Transverse colon (tissue), 4 donors: ENCODE results near the gene CPEB3. TPM values are rescaled to one million over a fixed set of nuclear protein-coding genes. Genes with fewer than 3 reads are reported as not detected.
"Not testable (repeated sequence)": the region's sequence is repeated elsewhere in the genome, so short reads cannot be mapped to it uniquely, and the experiment has no call there.

Source experiments
- DNase-seq: peaks from one replicate; pipeline ENCODE4 v3.0.0-alpha.2; 2019
- H3K27ac ChIP-seq, 4 donors: fragments of 200-600 bp; sonication (generic); 2 replicates each; pipeline ENCODE4 v1.5.1; 2016 to 2018; ENCODE audit warnings: inconsistent platforms in 4 of 4
- H3K27me3 ChIP-seq: fragments of 200-600 bp; sonication (generic); 2 replicates; pipeline ENCODE4 v1.5.1; 2017; ENCODE audit warnings: inconsistent platforms
- H3K36me3 ChIP-seq, 4 donors: fragments of 200-600 bp; sonication (generic); 2 replicates each; pipeline ENCODE4 v1.5.1; 2017 to 2019; ENCODE audit warnings: inconsistent platforms in 4 of 4
- H3K4me1 ChIP-seq, 4 donors: fragments of 200-600 bp; sonication (generic); 2 replicates each; pipeline ENCODE4 v1.5.1; 2017 to 2020; ENCODE audit warnings: inconsistent platforms in 4 of 4
- H3K4me3 ChIP-seq, 4 donors: fragments of 200-600 bp; sonication (generic); 1 replicate in 1 of 4; 2 replicates in 3 of 4; pipeline versions ENCODE4 v1.5.1 to v1.6.1; 2017 to 2019; ENCODE audit warnings: inconsistent platforms in 4 of 4
- H3K9me3 ChIP-seq, 2 donors: fragments of 200-600 bp; sonication (generic); 2 replicates each; pipeline ENCODE4 v1.5.1; 2017 to 2019; ENCODE audit warnings: inconsistent platforms in 2 of 2
- EP300 ChIP-seq: sonication (generic); formaldehyde crosslinking; IDR thresholded peaks from one replicate; pipeline ENCODE4 v1.6.1; 2017; ENCODE audit warnings: antibody characterized with exemption, low read depth
- POLR2A ChIP-seq: fragments of 450-650 bp; IDR thresholded peaks from one replicate; pipeline ENCODE4 v1.6.1; 2016; ENCODE audit warnings: antibody characterized with exemption, mild to moderate bottlenecking, moderate library complexity
- POLR2AphosphoS5 ChIP-seq, 3 donors: sonication (generic); formaldehyde crosslinking; IDR thresholded peaks; one replicate each; pipeline ENCODE4 v1.6.1; 2016; ENCODE audit warnings: antibody characterized with exemption in 3 of 3
- WGBS, 2 donors: methylation state at CpG; one replicate each; pipeline ENCODE4 v1.1.5; 2018; ENCODE audit warnings: low coverage in 1 of 2; 5-methylcytosine and 5-hydroxymethylcytosine counted together
- in situ Hi-C, 4 donors: fragments of 200-750 bp; cut with MboI; loops; one replicate each; pipeline versions ENCODE4 v1.15.0 to v1.15.1; 2017; ENCODE audit warnings: low sequenced_read_pairs in 3 of 4, low pct_ligation_motif_present in 1 of 4, low pct_unique_long_range_greater_than_20kb in 1 of 4
- intact Hi-C: fragments of 100-400 bp; cut with DNase I; formaldehyde crosslinking; loops from one replicate; pipeline ENCODE4 v1.15.1; 2023; ENCODE audit warnings: low total_unique reads
- total RNA-seq, 4 donors: library from RNA; depleted of rRNA; stranded (reverse); fragments of >200 nt; gene quantifications; one replicate each; pipeline ENCODE4 v1.1.0, GENCODE V29; 2016
- TF ChIP-seq, protein P1 (sequence below), 5 experiments: fragments of 200-600 bp in 3 of 5; fragments of 450-650 bp in 2 of 5; sonication (generic) in 3 of 5; IDR thresholded peaks; 1 replicate in 2 of 5; 2 replicates in 3 of 5; pipeline ENCODE4 v1.5.1; 2016 to 2017; ENCODE audit warnings: antibody characterized with exemption in 5 of 5, inconsistent platforms in 3 of 5, mild to moderate bottlenecking in 2 of 5, moderate library complexity in 1 of 5

Gene CPEB3
- total RNA-seq, 4 donors from 2014 or later, result 10.9 to 24.3 (median 13.1) TPM

GRCh38 chr10:92031580-92031979, 259.3 kb downstream of the CPEB3 start:
- intact Hi-C loops (no loop called here), in situ Hi-C loops (no loop called here)
- Histone ChIP-seq H3K4me3 (no peak overlapping the region), H3K36me3 (peaks cover 0 to 26% (median 11%) of the 10 kb centered on the region in 4 donors), H3K9me3 (no peaks in the 10 kb centered on the region), H3K27me3 (no peaks in the 10 kb centered on the region), H3K4me1 (no peaks in the 10 kb centered on the region), H3K27ac (no peak overlapping the region)
- TF ChIP-seq POLR2AphosphoS5 (IDR thresholded peaks at IDR 0.05) (no peak), EP300 (no peak), POLR2A (no peak)
- TF ChIP-seq, protein P1, sequence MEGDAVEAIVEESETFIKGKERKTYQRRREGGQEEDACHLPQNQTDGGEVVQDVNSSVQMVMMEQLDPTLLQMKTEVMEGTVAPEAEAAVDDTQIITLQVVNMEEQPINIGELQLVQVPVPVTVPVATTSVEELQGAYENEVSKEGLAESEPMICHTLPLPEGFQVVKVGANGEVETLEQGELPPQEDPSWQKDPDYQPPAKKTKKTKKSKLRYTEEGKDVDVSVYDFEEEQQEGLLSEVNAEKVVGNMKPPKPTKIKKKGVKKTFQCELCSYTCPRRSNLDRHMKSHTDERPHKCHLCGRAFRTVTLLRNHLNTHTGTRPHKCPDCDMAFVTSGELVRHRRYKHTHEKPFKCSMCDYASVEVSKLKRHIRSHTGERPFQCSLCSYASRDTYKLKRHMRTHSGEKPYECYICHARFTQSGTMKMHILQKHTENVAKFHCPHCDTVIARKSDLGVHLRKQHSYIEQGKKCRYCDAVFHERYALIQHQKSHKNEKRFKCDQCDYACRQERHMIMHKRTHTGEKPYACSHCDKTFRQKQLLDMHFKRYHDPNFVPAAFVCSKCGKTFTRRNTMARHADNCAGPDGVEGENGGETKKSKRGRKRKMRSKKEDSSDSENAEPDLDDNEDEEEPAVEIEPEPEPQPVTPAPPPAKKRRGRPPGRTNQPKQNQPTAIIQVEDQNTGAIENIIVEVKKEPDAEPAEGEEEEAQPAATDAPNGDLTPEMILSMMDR (IDR thresholded peaks at IDR 0.05), result no peak
- 88 to 92% methylated on average over 2 to 3 of the region's 3 CpGs for WGBS, 2 donors
- DNase-seq, result no peak

- WGBS, 2 donors, result 88 to 97% methylated on average over 4 of the region's 4 CpGs
- Histone ChIP-seq H3K27me3 (no peaks in the 10 kb centered on the region), H3K4me1 (no peaks in the 10 kb centered on the region), H3K36me3 (peaks cover 0 to 55% (median 24%) of the 10 kb centered on the region in 4 donors), H3K27ac (no peak overlapping the region), H3K9me3 (no peaks in the 10 kb centered on the region), H3K4me3 (no peak overlapping the region)
- intact Hi-C loops (no loop called here), in situ Hi-C loops (no loop called here)
- no peak for TF ChIP-seq EP300
- no peak for TF ChIP-seq POLR2AphosphoS5 (IDR thresholded peaks at IDR 0.05)
- TF ChIP-seq, protein P1 (IDR thresholded peaks at IDR 0.05), result no peak
- TF ChIP-seq POLR2A, result no peak
- DNase-seq, result no peak
Observed at GRCh38 chr10:92027141-92027540, 263.7 kb downstream of the CPEB3 start.

GRCh38 chr10:92025340-92025739, 265.5 kb downstream of the CPEB3 start:
- peaks cover 0 to 56% (median 22%) of the 10 kb centered on the region in 4 donors for H3K36me3 ChIP-seq
- H3K4me1 ChIP-seq, H3K27me3 ChIP-seq, in situ Hi-C loops, DNase-seq, H3K9me3 ChIP-seq, H3K27ac ChIP-seq, H3K4me3 ChIP-seq, intact Hi-C loops: not testable (repeated sequence)
- WGBS, 2 donors, result 91 to 100% methylated on average over 1 to 3 of the region's 3 CpGs

DNA sequence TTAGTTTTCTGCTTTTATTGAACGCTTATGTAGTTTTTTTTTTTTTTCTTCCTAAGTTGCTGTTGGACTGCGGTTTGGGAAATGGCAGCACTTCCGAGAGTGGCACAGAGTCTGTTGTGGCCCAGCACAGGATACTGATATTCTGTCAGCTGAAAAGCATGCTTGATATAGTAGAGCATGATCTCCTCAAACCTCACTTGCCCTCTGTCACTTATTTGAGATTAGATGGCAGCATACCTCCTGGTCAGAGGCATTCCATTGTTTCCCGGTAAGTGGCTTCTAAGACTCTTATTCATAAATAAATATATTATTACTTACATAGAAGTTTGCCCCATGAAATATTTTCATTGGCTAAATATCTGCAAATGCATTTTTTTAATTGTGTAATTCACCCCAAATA, 266.2 kb downstream of the CPEB3 start:
- no peaks in the 10 kb centered on the region for H3K4me1 ChIP-seq
- H3K4me3 ChIP-seq, result no peak overlapping the region
- no peaks in the 10 kb centered on the region for H3K9me3 ChIP-seq
- no peak for TF ChIP-seq POLR2A
- TF ChIP-seq, protein P1 (IDR thresholded peaks at IDR 0.05), result no peak
- TF ChIP-seq EP300, result no peak
- no peak for TF ChIP-seq POLR2AphosphoS5 (IDR thresholded peaks at IDR 0.05)
- peaks cover 0 to 61% (median 24%) of the 10 kb centered on the region in 4 donors for H3K36me3 ChIP-seq
- intact Hi-C loops, result no loop called here
- H3K27me3 ChIP-seq, result no peaks in the 10 kb centered on the region
- DNase-seq, result no peak
- H3K27ac ChIP-seq, result no peak overlapping the region
- 86 to 95% methylated on average over 1 to 4 of the region's 4 CpGs for WGBS, 2 donors
- in situ Hi-C loops, result no loop called here

DNA sequence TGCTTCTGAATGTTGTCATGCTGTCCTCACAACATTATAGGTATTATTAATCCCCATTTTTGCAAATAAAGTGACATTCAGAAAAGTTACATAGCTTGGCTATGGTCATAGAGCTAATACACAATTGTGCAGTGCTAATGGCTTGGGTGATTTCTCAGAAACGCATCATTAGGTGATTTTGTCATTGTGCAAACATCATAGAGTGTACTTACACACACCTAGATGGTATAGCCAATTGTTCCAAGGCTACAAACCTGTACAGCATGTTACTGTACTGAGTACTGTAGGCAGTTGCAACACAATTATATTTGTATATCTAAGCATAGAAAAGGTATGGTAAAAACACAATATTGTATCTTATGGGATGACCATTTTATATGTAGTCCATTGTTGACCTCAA, 276.3 kb downstream of the CPEB3 start:
- no peaks in the 10 kb centered on the region for H3K27me3 ChIP-seq
- H3K27ac ChIP-seq, result no peak overlapping the region
- no peak overlapping the region for H3K4me3 ChIP-seq
- intact Hi-C loops (no loop called here), in situ Hi-C loops (no loop called here)
- H3K36me3 ChIP-seq, result peaks cover 0 to 62% (median 21%) of the 10 kb centered on the region in 4 donors
- no peaks in the 10 kb centered on the region for H3K9me3 ChIP-seq
- H3K4me1 ChIP-seq, result no peaks in the 10 kb centered on the region
- DNase-seq, result no peak
- WGBS, 2 donors, result 74 to 80% methylated on average over 1 of the region's 1 CpG
- TF ChIP-seq POLR2A, result no peak
- TF ChIP-seq, protein P1 (IDR thresholded peaks at IDR 0.05), result no peak
- no peak for TF ChIP-seq EP300
